HG03342 (cell line): ENCODE results near the gene IL13RA1.
"Not testable (repeated sequence)": the region's sequence is repeated elsewhere in the genome, so short reads cannot be mapped to it uniquely, and the experiment has no call there.

ENCODE experiments used
- ATAC-seq: cut with Tn5 transposase; IDR thresholded peaks from one replicate; pipeline ENCODE4 v1.9.1; 2021; ENCODE audit warnings: mild to moderate bottlenecking, moderate library complexity; ENCODE audit not compliant: unreplicated experiment

Gene IL13RA1

DNA sequence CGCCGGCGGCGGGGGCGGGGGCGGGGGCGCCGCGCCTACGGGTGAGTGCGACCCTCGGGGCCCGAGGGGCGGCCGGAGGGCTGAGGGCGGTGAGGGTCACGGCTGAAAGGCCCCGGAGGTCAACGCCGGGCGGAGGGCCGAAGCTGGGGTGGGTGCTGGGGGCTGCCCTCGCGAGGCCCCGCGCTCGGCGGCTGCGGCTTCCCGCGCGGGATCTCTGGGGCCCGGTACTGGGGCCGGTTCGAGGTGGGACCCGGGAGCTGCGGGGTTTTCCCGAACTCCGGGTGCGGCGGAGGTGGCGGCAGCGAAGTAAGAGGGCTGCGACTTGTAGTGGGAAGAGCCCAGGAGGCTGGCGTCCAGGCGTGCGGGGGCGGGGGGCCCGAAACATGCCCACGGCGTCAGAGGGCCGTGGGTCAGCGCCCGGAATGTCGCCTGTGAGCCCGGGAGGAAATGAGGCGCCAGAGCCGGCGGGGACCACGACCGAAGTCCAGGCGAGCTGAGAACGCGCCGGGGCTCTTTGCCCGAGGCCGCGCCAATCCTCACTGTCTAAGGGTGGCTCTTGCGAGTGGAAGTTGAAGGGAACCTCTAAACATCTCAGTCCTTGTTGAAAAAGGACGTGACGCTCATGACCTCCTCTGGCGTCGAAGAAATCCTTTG lies 407 bp downstream of the IL13RA1 start:
- peak; percentile 6 for ATAC-seq

DNA sequence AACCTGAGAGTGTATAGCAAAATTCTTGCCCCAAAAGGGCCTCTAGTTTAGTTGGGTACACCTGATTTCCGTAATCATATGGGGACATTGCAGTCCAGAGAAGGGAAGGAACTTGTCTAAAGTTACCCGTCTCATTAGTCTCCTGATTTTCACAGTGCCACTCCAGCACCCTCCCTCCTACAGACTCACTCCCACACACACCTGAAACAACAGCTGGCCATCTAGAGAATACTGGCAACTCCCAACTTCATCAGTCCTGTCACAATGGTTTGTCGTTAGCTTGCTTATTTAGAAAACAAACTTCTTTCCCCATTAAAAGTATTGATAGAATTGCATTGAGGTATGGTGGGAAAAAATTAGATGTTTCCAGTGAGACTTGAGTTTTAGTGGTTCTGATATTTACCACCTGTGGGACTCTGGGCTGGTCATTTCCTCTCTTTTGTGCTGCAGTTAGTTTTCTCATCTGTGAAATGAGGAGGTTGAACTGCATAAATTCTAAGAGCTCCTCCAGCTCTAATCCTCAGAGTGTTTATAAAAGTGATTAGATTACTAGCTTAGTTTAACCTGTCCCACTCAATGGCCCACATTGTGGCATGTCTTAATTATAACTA lies 1.7 kb downstream of the IL13RA1 start:
- no peak for ATAC-seq

GRCh38 chrX:118730500-118731247 lies 3.3 kb downstream of the IL13RA1 start:
- no peak for ATAC-seq

- ATAC-seq: not testable (repeated sequence)
Measured at GRCh38 chrX:118732551-118732950, 5.1 kb downstream of the IL13RA1 start.

DNA sequence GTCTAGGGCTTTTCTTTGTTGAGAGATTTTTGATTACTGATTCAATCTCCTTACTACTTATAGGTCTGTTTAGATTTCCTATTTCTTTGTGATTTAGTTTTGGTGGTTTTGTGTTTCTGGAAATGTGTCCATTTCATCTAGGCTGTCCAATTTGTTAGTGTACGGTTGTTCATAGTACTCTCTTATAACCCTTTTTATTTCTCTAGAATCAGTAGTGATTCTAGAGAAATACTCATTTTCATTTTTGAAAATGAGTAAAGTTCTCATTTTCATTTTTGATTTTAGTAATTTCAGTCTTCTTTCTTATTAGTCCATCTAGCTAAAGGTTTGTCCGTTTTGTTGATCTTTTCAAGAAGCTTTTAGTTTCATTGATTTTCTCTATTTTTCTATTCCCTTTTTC lies 7.5 kb downstream of the IL13RA1 start:
- no peak for ATAC-seq

- ATAC-seq: peak; percentile 79
Measured at GRCh38 chrX:118736394-118737010, 9.1 kb downstream of the IL13RA1 start.

- no peak for ATAC-seq
Measured at GRCh38 chrX:118739577-118739976, 12.2 kb downstream of the IL13RA1 start.

- no peak for ATAC-seq
Measured at GRCh38 chrX:118740276-118740889, 13.0 kb downstream of the IL13RA1 start.

- ATAC-seq: no peak
Measured at GRCh38 chrX:118742176-118742575, 14.8 kb downstream of the IL13RA1 start.

DNA sequence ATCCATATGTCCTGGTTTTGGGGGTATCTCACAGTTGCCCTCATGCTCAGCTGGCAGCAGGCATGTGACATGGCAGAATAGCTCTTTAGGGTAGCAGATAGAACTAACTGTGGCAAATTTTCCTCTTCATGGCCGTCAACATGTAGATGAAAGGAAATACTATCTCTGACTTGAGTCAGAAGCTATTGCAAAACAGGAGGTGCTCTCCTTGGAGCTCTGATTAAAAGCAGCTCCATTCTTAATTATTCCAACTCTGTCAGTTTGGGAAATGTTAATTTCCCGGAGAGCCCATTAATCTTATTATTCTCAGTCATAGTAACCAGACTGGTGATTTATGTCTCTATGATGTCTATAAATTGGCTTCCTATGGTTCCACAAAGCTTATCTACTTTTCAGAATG lies 18.2 kb downstream of the IL13RA1 start:
- no peak for ATAC-seq

DNA sequence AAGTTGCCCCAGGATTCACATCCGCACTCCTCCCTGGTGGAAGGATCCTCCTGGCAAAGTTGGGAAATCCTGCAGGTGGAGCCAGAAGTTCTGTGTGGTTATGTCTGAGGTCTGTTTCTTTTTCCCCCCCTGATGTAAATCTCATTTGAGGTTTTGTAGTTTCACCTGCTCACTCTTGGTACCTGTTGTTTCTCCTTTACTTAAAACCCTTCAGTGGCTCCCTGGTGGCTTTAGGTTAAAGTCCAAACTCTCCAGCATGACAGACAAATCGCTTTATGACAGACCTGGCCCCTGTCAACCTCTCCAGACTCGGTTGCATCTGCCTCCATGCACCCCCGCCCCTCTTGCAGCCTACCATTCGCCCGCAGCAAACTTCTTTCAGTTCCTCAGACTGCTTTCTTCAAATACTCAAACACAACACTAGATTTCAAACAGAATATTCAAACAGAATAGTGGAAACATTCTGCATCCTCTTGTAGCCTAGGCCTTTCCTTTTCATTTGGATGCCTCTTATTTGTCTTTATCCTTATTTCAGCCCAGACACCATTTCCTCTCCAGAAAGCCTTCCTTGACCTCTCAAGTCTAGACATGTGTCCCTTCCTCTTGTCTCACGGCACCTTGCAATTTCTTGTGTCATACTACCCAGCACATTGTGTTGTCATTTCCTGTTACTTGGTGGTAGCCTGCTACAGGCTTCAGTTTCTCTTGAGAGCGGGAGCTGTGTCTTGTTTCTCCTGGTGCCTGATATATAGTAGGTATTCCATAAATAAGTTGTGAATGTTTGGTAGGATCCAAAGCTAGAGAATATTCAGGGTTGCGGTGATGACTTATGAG lies 24.8 kb downstream of the IL13RA1 start:
- peak; percentile 83 for ATAC-seq

GRCh38 chrX:118755633-118756032 lies 28.2 kb downstream of the IL13RA1 start:
- ATAC-seq: no peak

DNA sequence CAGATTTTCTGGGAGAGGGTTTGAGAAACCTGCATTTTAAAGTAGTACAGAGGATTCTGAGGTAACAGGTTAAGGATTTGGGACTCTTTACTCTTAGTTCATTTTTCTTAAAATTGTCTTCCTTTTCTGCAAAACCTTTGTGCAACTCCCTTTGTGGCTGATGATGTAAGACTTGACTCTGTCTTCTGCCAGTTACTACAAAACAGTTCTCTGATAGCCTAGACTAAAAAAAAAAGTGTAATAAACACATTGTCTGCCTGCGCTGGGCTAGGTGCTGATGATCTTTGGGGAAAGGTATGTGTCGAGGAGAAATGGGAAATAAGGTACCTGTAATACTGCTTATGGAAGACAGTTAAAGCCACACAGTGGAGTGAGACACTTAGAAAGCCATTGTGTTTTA lies 28.7 kb downstream of the IL13RA1 start:
- ATAC-seq: no peak

- no peak for ATAC-seq
Measured at GRCh38 chrX:118758511-118758910, 31.1 kb downstream of the IL13RA1 start.

- peak; percentile 48 for ATAC-seq
Measured at GRCh38 chrX:118760025-118760424, 32.6 kb downstream of the IL13RA1 start.

- ATAC-seq: no peak
Measured at GRCh38 chrX:118761939-118762707, 34.7 kb downstream of the IL13RA1 start.

GRCh38 chrX:118763489-118763888 lies 36.1 kb downstream of the IL13RA1 start:
- no peak for ATAC-seq

GRCh38 chrX:118764122-118764521 lies 36.7 kb downstream of the IL13RA1 start:
- no peak for ATAC-seq

DNA sequence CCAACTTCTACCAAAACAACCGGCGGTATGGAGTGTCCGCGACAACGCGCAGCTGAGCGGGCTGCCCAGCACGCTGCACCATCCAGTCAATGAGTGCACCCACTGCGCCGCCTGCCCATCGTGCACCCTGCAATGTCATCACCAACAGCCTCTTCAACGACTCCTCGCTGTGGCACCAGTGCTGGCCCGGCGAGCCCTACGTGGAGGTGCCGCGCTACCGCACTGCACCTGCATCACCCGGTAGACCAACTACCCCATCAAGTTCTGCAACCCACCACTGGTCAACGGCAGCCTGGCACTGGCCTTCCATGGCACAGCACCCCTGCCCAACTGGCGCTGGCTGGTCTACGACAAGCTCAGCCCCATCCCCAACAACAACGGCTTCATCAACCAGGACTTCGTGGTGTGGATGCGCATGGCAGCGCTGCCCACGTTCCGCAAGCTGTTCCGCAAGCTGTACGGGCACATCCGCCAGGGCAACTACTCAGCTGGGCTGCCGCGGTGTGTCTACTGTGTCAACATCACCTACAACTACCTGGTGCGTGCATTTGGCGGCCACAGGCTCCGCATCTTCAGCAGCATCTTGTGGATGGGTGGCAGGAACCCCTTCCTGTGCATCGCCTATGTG lies 42.8 kb downstream of the IL13RA1 start:
- ATAC-seq: no peak
